WTC11 (cell line): Measurements from ENCODE around the gene ATL1.

ENCODE experiments used
- CREB1 ChIP-seq: sonication (generic); formaldehyde crosslinking; IDR thresholded peaks from 2 replicates; pipeline ENCODE4 v1.8.0; 2023; ENCODE audit warnings: mild to moderate bottlenecking, missing genetic modification reagents
- E2F1 ChIP-seq: sonication (generic); formaldehyde crosslinking; IDR thresholded peaks from 2 replicates; pipeline ENCODE4 v1.8.0; 2022; ENCODE audit warnings: mild to moderate bottlenecking, missing genetic modification reagents
- TCF7 ChIP-seq: sonication (generic); formaldehyde crosslinking; IDR thresholded peaks from 2 replicates; pipeline ENCODE4 v1.8.0; 2022; ENCODE audit warnings: mild to moderate bottlenecking, low read depth, missing genetic modification reagents, moderate library complexity
- ZNF263 ChIP-seq: sonication (generic); formaldehyde crosslinking; IDR thresholded peaks from 2 replicates; pipeline ENCODE4 v1.8.1; 2022; ENCODE audit warnings: low read depth, mild to moderate bottlenecking, moderate library complexity, missing genetic modification reagents
- ZNF671 ChIP-seq: fragments of 250-450 bp; sonication (Bioruptor Pico); IDR thresholded peaks from 2 replicates; pipeline ENCODE4 v1.8.0; 2021; ENCODE audit warnings: mild to moderate bottlenecking
- TF ChIP-seq, protein P1 (sequence below): sonication (generic); formaldehyde crosslinking; IDR thresholded peaks from 2 replicates; pipeline ENCODE4 v1.8.1; 2023; ENCODE audit warnings: mild to moderate bottlenecking, missing genetic modification reagents, moderate library complexity
- TF ChIP-seq, protein P2 (sequence below): fragments of 200-600 bp; IDR thresholded peaks from 2 replicates; pipeline ENCODE4 v1.8.0; 2022; ENCODE audit warnings: antibody characterized with exemption
- TF ChIP-seq, protein P3 (sequence below): sonication (generic); formaldehyde crosslinking; IDR thresholded peaks from 2 replicates; pipeline ENCODE4 v1.8.1; 2022; ENCODE audit warnings: mild to moderate bottlenecking, missing genetic modification reagents, moderate library complexity, borderline replicate concordance
- TF ChIP-seq, protein P4 (sequence below): sonication (generic); formaldehyde crosslinking; IDR thresholded peaks from 2 replicates; pipeline ENCODE4 v1.8.1; 2023; ENCODE audit warnings: mild to moderate bottlenecking, missing genetic modification reagents, borderline replicate concordance
- TF ChIP-seq, protein P5 (sequence below): sonication (generic); formaldehyde crosslinking; IDR thresholded peaks from 2 replicates; pipeline ENCODE4 v1.8.1; 2022; ENCODE audit warnings: low read depth, missing genetic modification reagents, borderline replicate concordance

- TF ChIP-seq, protein P1, sequence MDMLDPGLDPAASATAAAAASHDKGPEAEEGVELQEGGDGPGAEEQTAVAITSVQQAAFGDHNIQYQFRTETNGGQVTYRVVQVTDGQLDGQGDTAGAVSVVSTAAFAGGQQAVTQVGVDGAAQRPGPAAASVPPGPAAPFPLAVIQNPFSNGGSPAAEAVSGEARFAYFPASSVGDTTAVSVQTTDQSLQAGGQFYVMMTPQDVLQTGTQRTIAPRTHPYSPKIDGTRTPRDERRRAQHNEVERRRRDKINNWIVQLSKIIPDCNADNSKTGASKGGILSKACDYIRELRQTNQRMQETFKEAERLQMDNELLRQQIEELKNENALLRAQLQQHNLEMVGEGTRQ (CRISPR knock-in tag) = no peak
- TF ChIP-seq, protein P2, sequence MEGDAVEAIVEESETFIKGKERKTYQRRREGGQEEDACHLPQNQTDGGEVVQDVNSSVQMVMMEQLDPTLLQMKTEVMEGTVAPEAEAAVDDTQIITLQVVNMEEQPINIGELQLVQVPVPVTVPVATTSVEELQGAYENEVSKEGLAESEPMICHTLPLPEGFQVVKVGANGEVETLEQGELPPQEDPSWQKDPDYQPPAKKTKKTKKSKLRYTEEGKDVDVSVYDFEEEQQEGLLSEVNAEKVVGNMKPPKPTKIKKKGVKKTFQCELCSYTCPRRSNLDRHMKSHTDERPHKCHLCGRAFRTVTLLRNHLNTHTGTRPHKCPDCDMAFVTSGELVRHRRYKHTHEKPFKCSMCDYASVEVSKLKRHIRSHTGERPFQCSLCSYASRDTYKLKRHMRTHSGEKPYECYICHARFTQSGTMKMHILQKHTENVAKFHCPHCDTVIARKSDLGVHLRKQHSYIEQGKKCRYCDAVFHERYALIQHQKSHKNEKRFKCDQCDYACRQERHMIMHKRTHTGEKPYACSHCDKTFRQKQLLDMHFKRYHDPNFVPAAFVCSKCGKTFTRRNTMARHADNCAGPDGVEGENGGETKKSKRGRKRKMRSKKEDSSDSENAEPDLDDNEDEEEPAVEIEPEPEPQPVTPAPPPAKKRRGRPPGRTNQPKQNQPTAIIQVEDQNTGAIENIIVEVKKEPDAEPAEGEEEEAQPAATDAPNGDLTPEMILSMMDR = no peak
- TF ChIP-seq, protein P3, sequence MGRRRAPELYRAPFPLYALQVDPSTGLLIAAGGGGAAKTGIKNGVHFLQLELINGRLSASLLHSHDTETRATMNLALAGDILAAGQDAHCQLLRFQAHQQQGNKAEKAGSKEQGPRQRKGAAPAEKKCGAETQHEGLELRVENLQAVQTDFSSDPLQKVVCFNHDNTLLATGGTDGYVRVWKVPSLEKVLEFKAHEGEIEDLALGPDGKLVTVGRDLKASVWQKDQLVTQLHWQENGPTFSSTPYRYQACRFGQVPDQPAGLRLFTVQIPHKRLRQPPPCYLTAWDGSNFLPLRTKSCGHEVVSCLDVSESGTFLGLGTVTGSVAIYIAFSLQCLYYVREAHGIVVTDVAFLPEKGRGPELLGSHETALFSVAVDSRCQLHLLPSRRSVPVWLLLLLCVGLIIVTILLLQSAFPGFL (CRISPR knock-in tag) = no peak
- TF ChIP-seq CREB1 (CRISPR knock-in tag) = no peak
- TF ChIP-seq ZNF263 (CRISPR knock-in tag) = no peak
- TF ChIP-seq, protein P4, sequence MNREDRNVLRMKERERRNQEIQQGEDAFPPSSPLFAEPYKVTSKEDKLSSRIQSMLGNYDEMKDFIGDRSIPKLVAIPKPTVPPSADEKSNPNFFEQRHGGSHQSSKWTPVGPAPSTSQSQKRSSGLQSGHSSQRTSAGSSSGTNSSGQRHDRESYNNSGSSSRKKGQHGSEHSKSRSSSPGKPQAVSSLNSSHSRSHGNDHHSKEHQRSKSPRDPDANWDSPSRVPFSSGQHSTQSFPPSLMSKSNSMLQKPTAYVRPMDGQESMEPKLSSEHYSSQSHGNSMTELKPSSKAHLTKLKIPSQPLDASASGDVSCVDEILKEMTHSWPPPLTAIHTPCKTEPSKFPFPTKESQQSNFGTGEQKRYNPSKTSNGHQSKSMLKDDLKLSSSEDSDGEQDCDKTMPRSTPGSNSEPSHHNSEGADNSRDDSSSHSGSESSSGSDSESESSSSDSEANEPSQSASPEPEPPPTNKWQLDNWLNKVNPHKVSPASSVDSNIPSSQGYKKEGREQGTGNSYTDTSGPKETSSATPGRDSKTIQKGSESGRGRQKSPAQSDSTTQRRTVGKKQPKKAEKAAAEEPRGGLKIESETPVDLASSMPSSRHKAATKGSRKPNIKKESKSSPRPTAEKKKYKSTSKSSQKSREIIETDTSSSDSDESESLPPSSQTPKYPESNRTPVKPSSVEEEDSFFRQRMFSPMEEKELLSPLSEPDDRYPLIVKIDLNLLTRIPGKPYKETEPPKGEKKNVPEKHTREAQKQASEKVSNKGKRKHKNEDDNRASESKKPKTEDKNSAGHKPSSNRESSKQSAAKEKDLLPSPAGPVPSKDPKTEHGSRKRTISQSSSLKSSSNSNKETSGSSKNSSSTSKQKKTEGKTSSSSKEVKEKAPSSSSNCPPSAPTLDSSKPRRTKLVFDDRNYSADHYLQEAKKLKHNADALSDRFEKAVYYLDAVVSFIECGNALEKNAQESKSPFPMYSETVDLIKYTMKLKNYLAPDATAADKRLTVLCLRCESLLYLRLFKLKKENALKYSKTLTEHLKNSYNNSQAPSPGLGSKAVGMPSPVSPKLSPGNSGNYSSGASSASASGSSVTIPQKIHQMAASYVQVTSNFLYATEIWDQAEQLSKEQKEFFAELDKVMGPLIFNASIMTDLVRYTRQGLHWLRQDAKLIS (CRISPR knock-in tag) = no peak
- TF ChIP-seq, protein P5, sequence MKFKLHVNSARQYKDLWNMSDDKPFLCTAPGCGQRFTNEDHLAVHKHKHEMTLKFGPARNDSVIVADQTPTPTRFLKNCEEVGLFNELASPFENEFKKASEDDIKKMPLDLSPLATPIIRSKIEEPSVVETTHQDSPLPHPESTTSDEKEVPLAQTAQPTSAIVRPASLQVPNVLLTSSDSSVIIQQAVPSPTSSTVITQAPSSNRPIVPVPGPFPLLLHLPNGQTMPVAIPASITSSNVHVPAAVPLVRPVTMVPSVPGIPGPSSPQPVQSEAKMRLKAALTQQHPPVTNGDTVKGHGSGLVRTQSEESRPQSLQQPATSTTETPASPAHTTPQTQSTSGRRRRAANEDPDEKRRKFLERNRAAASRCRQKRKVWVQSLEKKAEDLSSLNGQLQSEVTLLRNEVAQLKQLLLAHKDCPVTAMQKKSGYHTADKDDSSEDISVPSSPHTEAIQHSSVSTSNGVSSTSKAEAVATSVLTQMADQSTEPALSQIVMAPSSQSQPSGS = no peak
- TF ChIP-seq E2F1 (CRISPR knock-in tag) = no peak
- TF ChIP-seq TCF7 (CRISPR knock-in tag) = no peak
- no peak for TF ChIP-seq ZNF671 (CRISPR knock-in tag)
Observed at GRCh38 chr14:50530358-50530757, 29.6 kb upstream of the ATL1 start.
